CD4-positive, alpha-beta T cell treated with Interleukin-4 for 1 hour (primary cell): ENCODE results near the gene ZNF787.
A peak's percentile ranks its signal among the peaks of the same experiment; 100 is the strongest.
"Not testable (repeated sequence)": the region's sequence is repeated elsewhere in the genome, so short reads cannot be mapped to it uniquely, and the experiment has no call there.

ENCODE experiments used
- DNase-seq, 2 donors: peaks; one replicate each; pipeline ENCODE4 v3.0.0-alpha.2; 2020 to 2022

ZNF787 gene

GRCh38 chr19:56103027-56103614 lies 18.0 kb downstream of the ZNF787 start:
- DNase-seq: no peak

GRCh38 chr19:56101746-56102535 lies 19.2 kb downstream of the ZNF787 start:
- no peak for DNase-seq

GRCh38 chr19:56101095-56101494 lies 20.0 kb downstream of the ZNF787 start:
- no peak for DNase-seq

- DNase-seq: no peak
Measured at GRCh38 chr19:56099638-56100539, 21.2 kb downstream of the ZNF787 start.

- DNase-seq: no peak
Measured at GRCh38 chr19:56098731-56099568, 22.1 kb downstream of the ZNF787 start.

- DNase-seq: not testable (repeated sequence)
Measured at GRCh38 chr19:56098237-56098636, 22.9 kb downstream of the ZNF787 start.

GRCh38 chr19:56097776-56098175 lies 23.3 kb downstream of the ZNF787 start:
- DNase-seq: no peak

- no peak for DNase-seq
Measured at GRCh38 chr19:56097306-56097705, 23.8 kb downstream of the ZNF787 start.

- DNase-seq: no peak
Measured at GRCh38 chr19:56096665-56097064, 24.4 kb downstream of the ZNF787 start.

- DNase-seq: no peak
Measured at GRCh38 chr19:56094449-56094848, 26.6 kb downstream of the ZNF787 start.

GRCh38 chr19:56092685-56093631 lies 28.1 kb downstream of the ZNF787 start:
- DNase-seq: no peak

- peak in 1 of 2 donors; percentile 39 for DNase-seq
Measured at GRCh38 chr19:56091751-56092546, 29.1 kb downstream of the ZNF787 start.

- DNase-seq: no peak
Measured at GRCh38 chr19:56091066-56091490, 30.0 kb downstream of the ZNF787 start.

- DNase-seq: no peak
Measured at GRCh38 chr19:56089344-56089743, 31.8 kb downstream of the ZNF787 start.

GRCh38 chr19:56088497-56089215 lies 32.4 kb downstream of the ZNF787 start:
- DNase-seq: no peak

- no peak for DNase-seq
Measured at GRCh38 chr19:56087647-56088496, 33.2 kb downstream of the ZNF787 start.

- DNase-seq: no peak
Measured at GRCh38 chr19:56086671-56087430, 34.2 kb downstream of the ZNF787 start.
